ENCODE measurements around the gene HAGH.

HAGH gene

GRCh38 chr16:1773703-1774447 lies 52.8 kb downstream of the HAGH start:
- peak; percentile 32 for DNase-seq (ENCODE audit: low spot score)

- peak; percentile 85 for DNase-seq (ENCODE audit: low spot score)
These were observed 53.5 kb downstream of the HAGH start, which contains the start of gene MRPS34 for GRCh38 chr16:1772908-1773702. Gene MRPS34 (minus strand): TSS chr16:1773134. CDS start chr16:1773119, 15 bp downstream.

- no peak for DNase-seq (ENCODE audit: low spot score)
These were observed 54.2 kb downstream of the HAGH start, which contains the start of gene EME2 for GRCh38 chr16:1772362-1772907. Gene EME2 (plus strand): TSS chr16:1772810. CDS start chr16:1773228, 418 bp downstream.

GRCh38 chr16:1771864-1772361 lies 54.7 kb downstream of the HAGH start:
- DNase-seq (ENCODE audit: low spot score): no peak

GRCh38 chr16:1771188-1771863 lies 55.3 kb downstream of the HAGH start, which contains the start of gene NME3:
Gene NME3 (minus strand): TSS chr16:1771543. CDS start chr16:1771534, 9 bp downstream.
- DNase-seq (ENCODE audit: low spot score): peak; percentile 78

GRCh38 chr16:1770328-1771187 lies 56.1 kb downstream of the HAGH start:
- peak; percentile 61 for DNase-seq (ENCODE audit: low spot score)

- no peak for DNase-seq (ENCODE audit: low spot score)
These were observed 57.0 kb downstream of the HAGH start for GRCh38 chr16:1769402-1770300.

- DNase-seq (ENCODE audit: low spot score): no peak
These were observed 57.7 kb downstream of the HAGH start for GRCh38 chr16:1768767-1769401.

GRCh38 chr16:1768061-1768766 lies 58.4 kb downstream of the HAGH start:
- DNase-seq (ENCODE audit: low spot score): no peak

GRCh38 chr16:1767116-1767994 lies 59.3 kb downstream of the HAGH start:
- DNase-seq (ENCODE audit: low spot score): no peak

GRCh38 chr16:1766701-1767100 lies 59.9 kb downstream of the HAGH start:
- no peak for DNase-seq (ENCODE audit: low spot score)

- no peak for DNase-seq (ENCODE audit: low spot score)
These were observed 60.4 kb downstream of the HAGH start for GRCh38 chr16:1766231-1766630.

GRCh38 chr16:1765826-1766225 lies 60.8 kb downstream of the HAGH start:
- no peak for DNase-seq (ENCODE audit: low spot score)

- DNase-seq (ENCODE audit: low spot score): no peak
These were observed 61.7 kb downstream of the HAGH start for GRCh38 chr16:1764971-1765370.

- no peak for DNase-seq (ENCODE audit: low spot score)
These were observed 62.8 kb downstream of the HAGH start for GRCh38 chr16:1763521-1764511.

GRCh38 chr16:1762879-1763520 lies 63.6 kb downstream of the HAGH start:
- no peak for DNase-seq (ENCODE audit: low spot score)
